Effector memory CD4-positive, alpha-beta T cell (primary cell): ENCODE results near the gene ATP7A.
"Not testable (repeated sequence)": the region's sequence is repeated elsewhere in the genome, so short reads cannot be mapped to it uniquely, and the experiment has no call there.

Source experiments
- DNase-seq, 3 donors: peaks; one replicate each; pipeline ENCODE4 v3.0.0-alpha.2; 2020
- H3K27ac ChIP-seq: 2 replicates; pipeline ENCODE4 v1.7.0; 2013; ENCODE audit warnings: mild to moderate bottlenecking, low read length, moderate library complexity; ENCODE audit not compliant: insufficient read depth, poor library complexity, severe bottlenecking
- H3K27me3 ChIP-seq: replicated peaks from 2 replicates; pipeline ENCODE4 v1.7.0; 2013; ENCODE audit warnings: mild to moderate bottlenecking, low read length; ENCODE audit not compliant: insufficient read depth, control insufficient read depth, poor library complexity, severe bottlenecking
- H3K36me3 ChIP-seq: 2 replicates; pipeline ENCODE4 v1.7.0; 2013; ENCODE audit warnings: mild to moderate bottlenecking, low read length, moderate library complexity; ENCODE audit not compliant: control insufficient read depth, insufficient read depth
- H3K4me1 ChIP-seq: 2 replicates; pipeline ENCODE4 v1.7.0; 2013; ENCODE audit warnings: low read length, mild to moderate bottlenecking; ENCODE audit not compliant: control insufficient read depth, insufficient read depth, poor library complexity, severe bottlenecking
- H3K4me3 ChIP-seq: 2 replicates; pipeline ENCODE4 v1.7.0; 2013; ENCODE audit warnings: low read length, low read depth, mild to moderate bottlenecking; ENCODE audit not compliant: insufficient read depth, poor library complexity, severe bottlenecking
- H3K9me3 ChIP-seq: 2 replicates; pipeline ENCODE4 v1.7.0; 2013; ENCODE audit warnings: mild to moderate bottlenecking, low read length, moderate library complexity; ENCODE audit not compliant: control insufficient read depth
- total RNA-seq, 3 donors: gene quantifications; one replicate each; lab custom pipeline; 2026; lab: John Stamatoyannopoulos, UW

Gene ATP7A
- total RNA-seq, result 25.2 to 27.0 (median 26.5) reads per million in 3 donors

DNA sequence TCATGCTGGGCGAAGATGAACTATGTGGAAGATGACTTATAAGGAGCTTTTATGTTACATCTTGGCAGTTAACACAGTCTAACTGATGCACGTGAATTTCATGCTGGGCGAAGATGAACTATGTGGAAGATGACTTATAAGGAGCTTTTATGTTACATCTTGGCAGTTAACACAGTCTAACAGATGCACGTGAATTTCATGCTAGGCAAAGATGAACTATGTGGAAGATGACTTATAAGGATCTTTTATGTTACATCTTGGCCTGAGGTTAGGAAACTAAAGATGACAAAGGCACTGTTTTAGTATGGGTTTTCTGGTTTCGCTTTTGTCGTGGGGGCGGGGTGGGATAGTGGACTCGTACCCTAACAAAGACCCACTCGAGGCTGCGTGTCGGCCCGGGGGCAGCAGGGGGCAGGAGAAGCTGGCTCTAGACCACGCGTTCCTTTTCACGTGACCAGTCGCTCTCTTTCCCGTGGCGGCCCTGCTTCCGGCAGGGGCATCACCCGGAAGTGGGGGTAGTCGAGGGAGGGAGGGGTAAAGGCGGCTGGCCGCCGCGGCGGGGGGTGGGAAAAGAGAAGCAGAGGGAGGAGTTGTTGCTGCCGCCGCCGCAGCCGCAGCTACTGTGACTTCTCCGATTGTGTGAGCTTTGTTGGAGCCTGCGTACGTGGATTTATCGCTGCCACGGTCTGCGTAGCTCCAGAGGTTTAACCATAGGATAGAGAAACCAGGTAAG is at the start of gene ATP7A:
Gene ATP7A, plus strand, starts transcription at position 586 of the 733 bp plus-strand sequence. CDS start 60,949 bp downstream, outside the sequence.
- peak; percentile 87 to 88 (median 87) for DNase-seq
- Histone ChIP-seq H3K9me3 (no peaks in the 10 kb centered on the region), H3K27ac (peak within 1 kb of the TSS; percentile 79), H3K4me1 (no peaks in the 10 kb centered on the region), H3K4me3 (peak within 1 kb of the TSS; percentile 59), H3K36me3 (no peaks in the 10 kb centered on the region), H3K27me3 (no peaks in the 10 kb centered on the region)

DNA sequence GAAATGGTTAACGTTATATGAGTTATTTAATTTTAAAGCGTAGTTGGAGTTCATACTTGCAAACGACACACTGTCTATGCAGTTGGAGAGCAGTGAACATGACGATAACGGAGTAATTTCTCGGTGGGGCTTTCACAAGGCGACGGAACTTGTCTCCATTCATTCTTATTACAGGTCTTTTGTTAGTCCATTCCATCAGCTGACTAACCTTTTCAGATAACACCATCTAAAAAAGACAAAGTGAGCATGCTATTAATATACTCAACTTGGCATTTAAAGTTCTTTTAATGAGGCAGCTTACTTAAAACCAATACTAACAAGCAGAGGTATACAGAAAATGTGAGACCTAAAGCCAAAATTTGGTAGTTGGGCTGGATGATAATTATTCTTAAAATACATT is 35.1 kb upstream of the ATP7A start:
- no peaks in the 10 kb centered on the region for H3K4me1 ChIP-seq
- no peaks in the 10 kb centered on the region for H3K27me3 ChIP-seq
- no peak for DNase-seq
- no peak overlapping the region for H3K4me3 ChIP-seq
- no peaks in the 10 kb centered on the region for H3K9me3 ChIP-seq
- peaks cover 6% of the 10 kb centered on the region for H3K36me3 ChIP-seq
- no peak overlapping the region for H3K27ac ChIP-seq

DNA sequence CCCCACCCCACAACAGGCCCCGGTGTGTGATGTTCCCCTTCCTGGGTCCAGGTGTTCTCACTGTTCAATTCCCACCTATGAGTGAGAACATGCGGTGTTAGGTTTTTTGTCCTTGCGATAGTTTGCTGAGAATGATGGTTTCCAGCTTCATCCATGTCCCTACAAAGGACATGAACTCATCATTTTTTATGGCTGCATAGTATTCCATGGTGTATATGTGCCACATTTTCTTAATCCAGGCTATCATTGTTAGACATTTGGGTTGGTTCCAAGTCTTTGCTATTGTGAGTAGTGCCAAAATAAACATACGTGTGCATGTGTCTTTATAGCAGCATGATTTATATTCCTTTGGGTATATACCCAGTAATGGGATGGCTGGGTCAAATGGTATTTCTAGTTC is 29.1 kb upstream of the ATP7A start:
- not testable (repeated sequence) for H3K27ac ChIP-seq, H3K4me3 ChIP-seq, H3K4me1 ChIP-seq, H3K36me3 ChIP-seq, DNase-seq, H3K27me3 ChIP-seq, H3K9me3 ChIP-seq

DNA sequence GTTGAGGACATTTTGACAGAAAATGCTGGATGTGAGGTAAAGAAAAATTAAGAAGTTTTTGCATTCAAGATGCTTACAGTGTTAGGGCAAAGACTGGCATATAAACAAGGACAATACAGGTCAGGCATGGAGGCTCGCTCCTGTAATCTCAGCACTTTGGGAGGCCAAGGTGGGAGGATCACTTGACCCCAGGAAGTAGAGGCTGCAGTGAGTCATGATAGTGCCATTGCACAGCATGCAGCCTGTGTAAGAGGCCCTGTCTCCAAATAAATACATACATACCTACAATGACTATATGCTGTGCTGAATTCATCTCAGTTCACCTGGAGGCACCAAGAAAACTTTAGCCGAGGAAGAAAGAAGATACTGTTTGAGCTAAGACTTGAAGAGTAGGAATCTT is 17.6 kb upstream of the ATP7A start:
- H3K36me3 ChIP-seq, result no peaks in the 10 kb centered on the region
- no peaks in the 10 kb centered on the region for H3K9me3 ChIP-seq
- DNase-seq, result no peak
- no peak overlapping the region for H3K27ac ChIP-seq
- no peaks in the 10 kb centered on the region for H3K27me3 ChIP-seq
- H3K4me3 ChIP-seq, result no peak overlapping the region
- H3K4me1 ChIP-seq, result no peaks in the 10 kb centered on the region

- no peaks in the 10 kb centered on the region for H3K9me3 ChIP-seq
- H3K36me3 ChIP-seq, result no peaks in the 10 kb centered on the region
- no peaks in the 10 kb centered on the region for H3K27me3 ChIP-seq
- DNase-seq, result no peak
- no peak overlapping the region for H3K4me3 ChIP-seq
- no peaks in the 10 kb centered on the region for H3K4me1 ChIP-seq
- no peak overlapping the region for H3K27ac ChIP-seq
Observed at GRCh38 chrX:77893713-77894112, 16.8 kb upstream of the ATP7A start.

GRCh38 chrX:77894921-77895886 is 15.3 kb upstream of the ATP7A start, which contains the start of gene MAGT1:
TSS of gene MAGT1 (minus strand) at chrX:77895435. CDS start at chrX:77895410, 25 bp downstream.
- peak; percentile 86 to 91 (median 88) for DNase-seq
- Histone ChIP-seq H3K27me3 (no peaks in the 10 kb centered on the region), H3K4me3 (peak within 1 kb of the TSS; percentile 81), H3K27ac (peak within 1 kb of the TSS; percentile 94), H3K4me1 (no peaks in the 10 kb centered on the region), H3K9me3 (no peaks in the 10 kb centered on the region), H3K36me3 (no peaks in the 10 kb centered on the region)

GRCh38 chrX:77899081-77899828 is 11.2 kb upstream of the ATP7A start, which contains the start of gene COX7B:
TSS of gene COX7B (plus strand) at chrX:77899468. CDS start at chrX:77899554, 86 bp downstream.
- Histone ChIP-seq H3K27me3 (no peaks in the 10 kb centered on the region), H3K36me3 (peaks cover 9% of the 10 kb centered on the region), H3K27ac (peak within 1 kb of the TSS; percentile 86), H3K9me3 (no peaks in the 10 kb centered on the region), H3K4me3 (peak within 1 kb of the TSS; percentile 54), H3K4me1 (no peaks in the 10 kb centered on the region)
- DNase-seq, result peak; percentile 41 to 63 (median 54)

DNA sequence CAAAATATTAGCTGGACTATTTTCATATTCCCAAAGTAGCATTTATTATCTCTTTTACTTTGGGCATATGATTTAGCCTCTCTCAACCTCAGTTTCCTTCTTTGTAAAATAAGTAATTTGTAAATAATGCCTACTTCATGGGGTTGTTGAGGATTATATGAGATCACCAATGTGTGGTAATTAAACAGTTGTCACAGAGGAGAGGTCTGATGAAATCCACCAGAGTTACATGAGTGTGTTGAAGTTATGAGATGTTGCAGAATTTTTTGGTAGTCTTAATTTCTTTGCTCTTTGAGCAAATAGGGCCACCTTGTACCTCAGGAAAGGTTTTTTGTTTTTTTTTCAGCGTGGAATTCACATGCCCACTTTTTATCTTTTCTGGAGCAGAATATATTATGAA is 9.8 kb upstream of the ATP7A start:
- peak overlapping the region; percentile 86 for H3K27ac ChIP-seq
- H3K9me3 ChIP-seq, result no peaks in the 10 kb centered on the region
- no peaks in the 10 kb centered on the region for H3K4me1 ChIP-seq
- H3K4me3 ChIP-seq, result peak overlapping the region; percentile 54
- no peak for DNase-seq
- H3K36me3 ChIP-seq, result peaks cover 9% of the 10 kb centered on the region
- H3K27me3 ChIP-seq, result no peaks in the 10 kb centered on the region

- Histone ChIP-seq H3K27ac (no peak overlapping the region), H3K4me3 (no peak overlapping the region), H3K4me1 (no peaks in the 10 kb centered on the region), H3K9me3 (no peaks in the 10 kb centered on the region), H3K36me3 (peaks cover 9% of the 10 kb centered on the region), H3K27me3 (no peaks in the 10 kb centered on the region)
- DNase-seq, result no peak
Observed at GRCh38 chrX:77901506-77901905, 9.0 kb upstream of the ATP7A start.
